Type B pancreatic cell (in vitro differentiated cells): Measurements from ENCODE around the gene NTM. TPM values are rescaled to one million over a fixed set of nuclear protein-coding genes. Genes with fewer than 3 reads are reported as not detected.

Experiments used
- DNase-seq: peaks from one replicate; pipeline ENCODE4 v3.0.0; 2021; ENCODE audit warnings: mixed read lengths; ENCODE audit not compliant: unreplicated experiment; ENCODE audit errors: extremely low spot score
- H3K27ac Mint-ChIP-seq: 2 replicates; pipeline ENCODE4 v1.8.0; 2021; ENCODE audit warnings: mild to moderate bottlenecking, mixed read lengths
- H3K27me3 Mint-ChIP-seq: 2 replicates; pipeline ENCODE4 v1.8.0; 2021; ENCODE audit warnings: mixed read lengths
- H3K36me3 Mint-ChIP-seq: 2 replicates; pipeline ENCODE4 v1.8.0; 2021; ENCODE audit warnings: mixed read lengths
- H3K4me1 Mint-ChIP-seq: one replicate; pipeline ENCODE4 v1.8.0; 2021; ENCODE audit warnings: mixed read lengths; ENCODE audit not compliant: unreplicated experiment
- H3K4me3 Mint-ChIP-seq: 2 replicates; pipeline ENCODE4 v1.8.0; 2021; ENCODE audit warnings: mild to moderate bottlenecking, mixed read lengths
- H3K9me3 Mint-ChIP-seq: 2 replicates; pipeline ENCODE4 v1.8.0; 2021; ENCODE audit warnings: mixed read lengths
- CTCF ChIP-seq: fragments of 200-600 bp; sonication (generic); conservative IDR thresholded peaks from 2 replicates; pipeline ENCODE4 v1.5.0; 2021; ENCODE audit warnings: antibody characterized with exemption, mild to moderate bottlenecking
- total RNA-seq: library from RNA; stranded (reverse); gene quantifications from 2 replicates; pipeline ENCODE4 v1.2.1, GENCODE V29; 2021; ENCODE audit warnings: low replicate concordance

Gene NTM
- total RNA-seq, 1 donor from 2014 or later = 19.2 TPM

- no peak for DNase-seq
- Mint-ChIP-seq H3K4me1 (peaks cover 13% of the 10 kb centered on the region), H3K36me3 (no peaks in the 10 kb centered on the region), H3K4me3 (no peak overlapping the region), H3K9me3 (no peaks in the 10 kb centered on the region), H3K27me3 (peaks cover 35% of the 10 kb centered on the region), H3K27ac (no peak overlapping the region)
- no peak for TF ChIP-seq CTCF
These were observed 652.5 kb downstream of the NTM start for GRCh38 chr11:132022733-132023478.

- H3K27me3 Mint-ChIP-seq = peaks cover 32% of the 10 kb centered on the region
- no peaks in the 10 kb centered on the region for H3K36me3 Mint-ChIP-seq
- no peak overlapping the region for H3K4me3 Mint-ChIP-seq
- H3K4me1 Mint-ChIP-seq = peaks cover 13% of the 10 kb centered on the region
- TF ChIP-seq CTCF = no peak
- no peaks in the 10 kb centered on the region for H3K9me3 Mint-ChIP-seq
- no peak overlapping the region for H3K27ac Mint-ChIP-seq
- DNase-seq = no peak
These were observed 654.3 kb downstream of the NTM start for GRCh38 chr11:132024587-132025295.

DNA sequence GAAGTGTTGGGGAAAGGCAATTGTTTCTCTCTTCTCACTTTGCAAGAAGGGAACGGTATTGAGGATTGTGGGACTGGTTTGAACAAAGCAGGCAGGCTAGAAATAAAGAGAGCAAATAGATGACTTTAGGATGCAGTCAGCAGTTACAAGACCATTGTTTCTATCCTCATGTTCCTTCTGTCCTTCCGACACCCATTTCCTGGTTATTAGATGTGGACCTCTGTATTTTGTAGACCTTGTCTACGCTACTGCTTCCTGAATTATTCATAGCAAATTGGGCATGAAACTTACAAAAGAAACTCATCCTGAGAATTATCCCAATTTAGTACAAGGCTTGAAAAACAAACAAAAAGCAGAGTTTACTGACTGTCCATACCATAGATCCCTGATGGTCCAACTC is 656.3 kb downstream of the NTM start:
- H3K9me3 Mint-ChIP-seq = no peaks in the 10 kb centered on the region
- H3K36me3 Mint-ChIP-seq = no peaks in the 10 kb centered on the region
- DNase-seq = no peak
- H3K4me1 Mint-ChIP-seq = peaks cover 13% of the 10 kb centered on the region
- no peak overlapping the region for H3K27ac Mint-ChIP-seq
- H3K4me3 Mint-ChIP-seq = no peak overlapping the region
- peaks cover 45% of the 10 kb centered on the region for H3K27me3 Mint-ChIP-seq
- TF ChIP-seq CTCF = no peak

DNA sequence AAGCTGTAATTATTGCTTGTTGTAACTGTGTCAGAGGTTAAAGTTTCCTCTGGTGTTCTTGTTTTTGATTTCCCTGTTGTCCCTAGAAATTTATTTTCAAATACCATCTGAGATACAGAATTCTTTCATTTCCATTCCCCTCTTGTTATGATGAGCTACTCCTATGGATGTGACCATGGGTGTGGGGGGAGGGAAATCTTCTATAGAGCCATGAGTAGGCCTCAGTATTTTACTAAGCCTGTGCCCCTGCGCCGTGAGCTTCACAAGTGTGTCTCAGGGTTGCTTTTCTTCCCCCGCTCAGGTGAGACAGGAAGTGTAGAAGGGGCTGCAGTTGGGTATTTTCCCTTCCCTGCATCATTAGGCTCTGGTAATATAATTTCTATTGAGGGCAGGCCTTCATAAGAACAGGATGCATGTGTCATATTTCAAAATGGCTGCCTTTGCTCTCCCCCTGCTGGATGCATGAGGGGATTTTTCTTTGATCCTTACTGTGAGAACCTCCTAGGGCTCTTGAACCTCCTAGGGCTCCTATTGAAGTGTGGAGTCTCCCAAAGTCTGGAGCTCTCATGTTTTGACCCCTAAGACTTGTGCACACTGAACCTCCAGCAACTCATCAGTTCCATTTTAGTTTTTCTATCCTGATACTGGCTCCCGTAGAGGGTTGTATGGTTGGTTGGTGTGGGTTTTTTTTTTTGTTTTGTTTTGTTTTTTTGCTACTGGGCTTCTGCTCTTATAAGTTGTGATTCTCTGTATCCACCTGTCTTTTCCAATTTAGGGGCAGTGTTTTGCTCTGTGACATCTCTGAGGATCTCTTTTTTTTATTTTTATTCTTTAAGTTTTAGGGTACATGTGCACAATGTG is 658.2 kb downstream of the NTM start:
- Mint-ChIP-seq H3K4me1 (peaks cover 9% of the 10 kb centered on the region), H3K27ac (no peak overlapping the region), H3K9me3 (no peaks in the 10 kb centered on the region), H3K4me3 (no peak overlapping the region), H3K27me3 (peaks cover 50% of the 10 kb centered on the region), H3K36me3 (no peaks in the 10 kb centered on the region)
- DNase-seq = no peak
- peak; percentile 77 for TF ChIP-seq CTCF

- Mint-ChIP-seq H3K36me3 (no peaks in the 10 kb centered on the region), H3K27ac (no peak overlapping the region), H3K9me3 (no peaks in the 10 kb centered on the region), H3K4me1 (peaks cover 6% of the 10 kb centered on the region), H3K4me3 (no peak overlapping the region), H3K27me3 (peaks cover 62% of the 10 kb centered on the region)
- no peak for TF ChIP-seq CTCF
- DNase-seq = no peak
These were observed 660.5 kb downstream of the NTM start for GRCh38 chr11:132030896-132031295.
